ENCODE results near the gene ITIH5.
"Not testable (repeated sequence)": the region's sequence is repeated elsewhere in the genome, so short reads cannot be mapped to it uniquely, and the experiment has no call there.

The ITIH5 gene

DNA sequence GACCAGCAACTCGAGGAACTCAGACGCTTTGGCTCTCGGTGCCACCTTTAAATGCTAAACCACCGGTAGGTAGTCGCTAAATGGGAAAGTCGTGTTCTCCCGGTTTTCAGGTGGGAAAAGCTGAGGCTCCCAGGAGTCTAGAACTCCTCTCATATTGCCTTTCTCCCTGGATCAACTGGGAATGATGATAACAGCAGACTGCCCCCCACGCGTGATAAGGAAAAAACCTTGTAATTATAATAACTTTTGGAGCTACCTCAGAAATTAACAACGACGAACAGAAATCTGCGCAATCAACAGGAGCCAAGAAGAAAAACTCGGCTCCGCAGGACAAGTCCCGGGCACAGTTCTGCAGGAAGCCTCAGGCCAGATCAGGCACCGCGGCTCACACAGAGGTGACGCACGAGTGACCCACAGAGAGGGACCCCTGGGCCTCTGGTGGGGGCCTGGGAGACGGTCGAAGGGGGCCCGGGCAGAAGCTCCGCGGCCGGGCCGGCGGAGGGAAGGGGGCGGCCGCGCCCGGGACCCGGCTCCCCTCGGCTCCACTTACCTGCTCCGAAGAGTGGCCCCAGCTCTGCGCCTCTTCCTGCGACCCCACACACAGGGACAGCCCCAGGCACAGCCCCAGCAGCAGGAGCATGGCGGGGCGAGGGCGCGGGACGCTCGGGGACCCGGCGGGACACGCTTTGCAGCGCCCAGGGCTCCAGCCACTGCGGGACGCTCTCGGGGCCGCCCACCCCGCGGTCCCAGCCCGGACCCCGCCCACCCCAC is at the start of gene ITIH5:
Gene ITIH5, minus strand, starts transcription at position 714 of the 771 bp plus-strand sequence. Its CDS starts 74 bp downstream, at position 640.
- DNase-seq (ENCODE audit: low spot score) = no peak

DNA sequence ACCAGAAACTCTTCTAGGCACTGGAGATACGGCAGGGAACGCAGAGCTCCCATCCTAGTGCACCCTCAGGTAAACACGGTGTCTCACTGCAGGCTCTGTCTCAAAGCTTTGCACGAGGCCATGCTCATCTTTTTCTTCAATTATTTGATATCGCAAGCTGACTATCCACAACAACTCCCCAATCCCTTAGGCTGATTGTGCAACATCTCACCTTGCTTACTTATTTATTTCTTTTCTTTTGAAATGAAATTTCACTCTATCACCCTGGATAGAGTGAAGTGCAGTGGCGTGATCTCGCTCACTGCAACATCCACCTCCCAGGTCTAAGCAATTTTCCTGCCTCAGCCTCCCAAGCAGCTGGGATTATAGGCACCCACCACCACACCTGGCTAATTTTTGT is 48.7 kb upstream of the ITIH5 start:
- DNase-seq (ENCODE audit: low spot score) = no peak

DNA sequence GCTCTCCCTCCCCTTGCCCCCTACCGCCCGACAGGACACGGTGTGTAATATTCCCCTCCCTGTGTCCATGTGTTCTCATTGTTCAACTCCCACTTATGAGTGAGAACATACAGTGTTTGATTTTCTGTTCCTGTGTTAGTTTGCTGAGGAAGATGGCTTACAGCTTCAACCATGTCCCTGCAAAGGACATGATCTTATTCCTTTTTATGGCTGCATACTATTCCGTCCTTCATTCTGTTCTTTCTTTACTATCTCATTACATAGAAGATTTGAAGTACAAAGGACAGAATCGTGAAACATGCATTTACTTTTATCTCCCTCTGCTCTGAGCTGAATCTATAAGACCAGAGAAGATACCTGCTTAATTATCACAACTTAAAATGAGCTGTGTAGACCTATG is 44.3 kb upstream of the ITIH5 start:
- DNase-seq (ENCODE audit: low spot score) = not testable (repeated sequence)

DNA sequence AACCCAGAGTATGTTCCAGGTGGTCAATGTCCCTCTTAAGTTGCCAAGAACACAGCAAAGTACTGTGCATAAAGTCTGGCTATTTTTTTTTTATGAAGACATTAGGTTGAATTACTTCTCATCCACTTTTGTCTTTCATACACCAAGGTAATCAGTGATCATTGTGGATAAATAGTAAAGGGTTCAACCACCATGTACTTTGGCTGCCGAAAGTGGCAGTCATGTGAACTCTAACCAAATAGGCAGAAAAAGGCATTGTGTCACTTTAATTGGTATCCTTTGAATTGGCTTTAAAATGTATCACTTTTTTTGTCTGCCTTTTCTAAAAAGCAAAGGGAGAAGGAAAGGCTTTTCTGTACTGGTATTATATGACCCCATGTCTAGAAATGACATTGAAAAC is 43.7 kb upstream of the ITIH5 start:
- DNase-seq (ENCODE audit: low spot score) = no peak

DNA sequence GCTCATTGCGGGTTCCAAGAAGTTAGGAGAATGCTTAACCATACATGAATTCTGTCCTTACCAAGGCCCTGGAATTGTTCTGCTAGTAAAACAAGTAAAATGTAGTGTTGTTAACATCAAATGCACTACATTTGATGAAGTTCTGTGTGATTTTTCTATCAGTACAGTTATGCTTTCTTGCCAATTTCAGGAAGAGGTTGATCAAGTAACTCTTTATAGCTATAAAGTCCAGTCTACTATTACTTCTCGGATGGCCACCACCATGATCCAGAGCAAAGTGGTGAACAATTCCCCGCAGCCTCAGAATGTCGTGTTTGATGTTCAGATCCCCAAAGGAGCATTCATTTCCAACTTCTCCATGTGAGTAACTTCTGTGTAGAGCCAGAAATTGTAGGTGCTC is 42.1 kb upstream of the ITIH5 start:
- DNase-seq (ENCODE audit: low spot score) = no peak

DNA sequence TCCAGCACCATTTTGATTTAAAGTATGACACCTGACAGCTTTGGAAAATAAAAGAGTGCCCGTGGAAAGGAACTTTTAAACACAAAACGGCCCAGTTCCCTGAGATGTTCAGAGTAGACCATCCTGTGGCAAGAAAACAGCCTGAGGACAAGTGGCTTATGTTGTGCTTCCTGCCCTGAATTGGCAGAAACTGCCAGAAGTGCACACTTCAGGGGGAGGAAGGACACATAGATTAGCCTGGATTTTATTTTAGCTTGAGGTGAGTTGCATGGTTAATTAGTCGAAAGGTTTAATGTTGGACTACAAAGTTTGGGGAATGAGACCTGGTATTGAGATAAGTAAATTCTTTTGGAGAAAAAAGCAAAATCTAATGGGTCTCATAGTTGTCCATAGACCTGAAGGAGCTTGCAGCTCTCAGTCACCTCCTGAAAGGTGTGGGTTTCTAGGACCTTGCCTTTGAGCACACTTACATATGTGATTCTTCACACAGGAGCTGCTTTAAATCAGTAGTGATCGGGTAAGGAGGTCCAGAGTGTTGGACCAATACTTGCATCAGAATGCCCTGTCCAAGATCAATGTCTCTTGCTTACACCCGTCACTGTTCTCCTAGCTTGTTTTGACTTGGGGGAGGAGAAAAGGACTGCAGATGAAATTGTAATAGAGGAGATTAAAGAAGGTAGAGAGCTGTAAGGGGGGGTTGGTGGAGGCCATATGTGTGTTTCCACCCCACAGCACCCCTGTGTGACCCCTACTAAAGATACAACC is 41.3 kb upstream of the ITIH5 start:
- no peak for DNase-seq (ENCODE audit: low spot score)

DNA sequence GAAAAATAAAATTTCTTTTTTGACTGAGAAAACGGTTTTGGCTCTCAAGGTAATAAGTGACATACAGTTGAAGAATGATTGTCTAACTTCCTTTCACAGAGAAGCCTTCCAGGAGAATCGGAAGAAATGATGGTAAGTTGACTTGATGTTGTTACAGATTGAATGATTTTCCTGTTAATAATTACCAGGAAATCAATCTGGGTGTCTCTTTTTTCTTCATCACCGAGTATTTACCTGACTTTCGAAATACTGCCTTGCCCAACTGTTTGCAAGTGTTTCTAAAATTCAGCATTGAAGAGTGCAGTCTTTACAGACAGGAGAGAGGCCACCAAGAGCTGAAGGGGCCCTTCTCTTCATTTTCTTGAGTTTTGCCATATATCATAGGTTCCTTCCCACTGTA is 40.3 kb upstream of the ITIH5 start:
- DNase-seq (ENCODE audit: low spot score) = no peak

DNA sequence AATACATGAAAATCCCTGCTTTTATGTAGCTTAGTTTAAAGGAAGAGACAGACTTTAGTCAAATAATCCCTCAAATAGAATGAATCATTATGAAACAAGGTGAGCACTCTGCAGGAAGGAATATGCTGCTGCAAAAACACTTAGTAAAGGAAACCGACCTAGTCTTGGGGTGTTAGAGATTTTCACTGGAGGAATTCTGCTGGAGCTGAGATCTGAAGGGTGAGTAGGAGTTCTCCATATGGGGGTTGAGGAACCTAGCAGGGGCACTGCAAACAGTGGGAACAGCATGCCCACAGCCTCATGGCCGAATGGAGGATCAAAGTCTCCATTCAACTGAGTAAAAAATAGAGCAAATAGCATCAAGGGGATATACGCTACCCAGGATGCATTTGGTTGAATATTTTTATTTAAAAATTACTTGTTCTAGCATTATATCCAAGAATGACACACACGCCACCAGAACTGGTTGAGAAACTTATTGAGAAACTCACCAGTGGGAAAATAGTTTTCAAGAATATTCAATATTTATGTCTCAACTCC is 39.8 kb upstream of the ITIH5 start:
- DNase-seq (ENCODE audit: low spot score) = no peak

DNA sequence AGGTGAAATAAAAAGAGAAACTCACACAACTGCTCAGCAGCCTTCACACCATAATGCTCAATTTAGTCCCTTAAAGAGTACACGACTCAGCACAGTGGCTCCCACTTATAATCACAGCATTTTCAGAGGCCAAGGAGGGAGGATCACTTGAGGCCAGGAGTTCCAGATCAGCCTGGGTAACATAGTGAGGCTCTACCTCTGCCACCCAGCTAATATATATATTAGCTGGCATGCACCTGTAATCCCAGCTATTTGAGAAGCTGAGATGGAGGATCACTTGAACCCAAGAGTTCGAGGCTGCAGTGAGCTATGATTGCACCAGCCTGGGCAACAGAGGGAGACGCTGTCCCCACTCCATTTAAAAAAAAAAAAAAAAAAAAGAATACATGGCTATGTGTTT is 38.6 kb upstream of the ITIH5 start:
- DNase-seq (ENCODE audit: low spot score) = no peak

DNA sequence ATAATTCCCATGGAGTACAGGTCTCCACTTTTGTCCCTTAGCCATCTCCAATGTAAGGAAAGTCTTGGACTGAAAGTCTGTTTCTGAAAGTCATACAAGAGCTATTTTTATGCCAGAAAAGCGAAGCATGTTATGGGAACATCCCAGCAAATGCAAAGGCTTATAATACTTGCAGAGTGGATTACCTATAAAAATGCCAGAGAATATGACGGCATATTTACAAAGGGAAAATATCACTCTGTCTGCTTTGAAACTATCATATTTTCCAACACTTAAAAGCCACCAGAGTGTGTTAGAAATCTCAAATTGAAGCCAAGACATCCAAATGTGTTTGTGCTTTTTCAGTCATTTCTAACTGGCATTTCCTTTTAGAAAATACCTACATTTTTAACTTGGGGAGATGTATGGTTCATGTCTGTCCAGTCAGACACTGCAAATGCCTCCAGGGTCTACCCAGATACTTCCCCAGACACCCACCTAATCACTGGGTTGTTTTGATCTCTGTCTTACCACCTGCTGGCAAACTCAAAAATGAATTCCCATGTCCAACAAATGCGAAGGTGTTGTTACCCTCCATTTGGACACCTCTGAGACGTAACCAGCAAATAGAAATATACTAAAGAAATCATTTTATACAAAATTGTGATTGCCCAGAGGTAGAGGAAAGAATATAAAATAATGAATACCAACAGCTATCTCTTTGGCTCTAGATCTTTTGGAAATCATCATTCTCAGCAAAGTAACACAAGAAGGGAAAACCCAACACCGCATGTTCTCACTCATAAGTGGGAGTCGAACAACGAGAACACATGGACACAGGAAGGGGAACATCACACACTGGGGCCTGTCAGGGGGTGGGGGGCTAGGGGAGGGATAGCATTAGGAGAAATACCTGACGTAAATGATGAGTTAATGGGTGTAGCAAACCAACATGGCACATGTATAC is 37.6 kb upstream of the ITIH5 start:
- DNase-seq (ENCODE audit: low spot score) = no peak

DNA sequence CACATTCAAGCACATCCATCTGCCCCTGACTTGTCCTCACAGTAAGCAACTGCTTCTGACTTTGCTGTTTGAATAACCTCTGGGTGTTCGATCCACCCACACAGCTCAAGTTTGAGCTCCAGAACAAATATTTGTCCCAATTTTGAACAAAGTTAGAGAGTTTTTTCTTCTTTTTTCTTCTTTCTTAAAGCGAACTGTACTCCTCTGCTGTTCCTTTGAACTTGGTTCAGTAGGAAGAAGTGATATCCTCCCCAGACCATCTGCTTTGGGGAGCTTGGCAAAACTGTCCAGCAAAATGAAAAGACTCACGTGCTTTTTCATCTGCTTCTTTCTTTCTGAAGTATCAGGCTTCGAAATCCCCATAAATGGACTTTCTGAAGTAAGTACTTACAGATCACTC is 36.4 kb upstream of the ITIH5 start, which contains the start of gene ITIH2:
Gene ITIH2, plus strand, starts transcription at position 177 of the 400 bp plus-strand sequence. Its CDS starts 119 bp downstream, at position 296.
- no peak for DNase-seq (ENCODE audit: low spot score)

DNA sequence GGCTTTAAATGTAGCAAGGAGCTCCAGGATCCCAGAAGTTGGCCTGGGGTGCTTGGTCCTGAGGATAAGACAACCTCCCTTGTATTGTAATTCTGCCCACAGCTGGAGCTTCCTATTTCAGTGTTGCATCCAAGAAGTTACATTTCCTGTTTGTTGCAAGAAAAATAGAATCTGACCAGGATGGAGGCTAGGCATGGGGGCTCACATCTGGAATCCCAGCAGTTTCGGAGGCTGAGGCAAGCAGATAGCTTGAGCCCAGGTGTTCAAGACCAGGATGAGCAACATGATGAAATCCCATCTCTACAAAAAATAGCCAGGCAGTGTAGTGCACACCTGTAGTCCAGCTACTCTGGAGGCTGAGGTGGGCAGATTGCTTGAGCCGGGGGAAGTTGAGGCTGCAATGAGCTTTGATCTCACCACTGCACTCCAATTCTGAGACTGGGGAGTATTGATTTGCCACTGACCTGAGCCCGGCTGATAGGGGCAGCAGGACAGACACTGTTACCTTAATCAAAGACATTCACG is 35.6 kb upstream of the ITIH5 start:
- DNase-seq (ENCODE audit: low spot score) = no peak

DNA sequence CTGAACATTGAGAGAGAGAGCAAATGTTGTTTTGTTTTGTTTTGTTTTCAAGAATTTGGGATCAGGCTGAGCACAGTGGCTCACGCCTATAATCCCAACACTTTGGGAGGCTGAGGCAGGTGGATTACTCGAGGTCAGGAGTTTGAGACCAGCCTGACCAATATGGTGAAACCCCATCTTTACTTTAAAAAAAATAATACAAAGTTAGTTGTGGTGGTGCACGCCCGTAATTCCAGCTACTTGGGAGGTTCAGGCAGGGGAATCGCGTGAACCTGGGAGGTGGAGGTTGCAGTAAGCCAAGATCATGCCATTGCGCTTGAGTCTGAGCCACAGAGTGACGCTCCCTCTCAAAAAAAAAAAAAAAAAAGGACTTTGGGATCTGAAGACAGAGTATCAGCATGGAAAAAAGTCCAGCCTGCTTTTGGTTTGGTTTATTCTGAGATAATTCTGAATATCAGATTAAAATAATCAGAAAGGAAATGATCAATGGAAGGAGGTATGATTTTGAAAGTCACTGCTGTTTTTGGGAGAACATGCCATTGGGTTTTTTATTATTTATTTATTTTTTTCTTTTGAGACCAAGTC is 34.5 kb upstream of the ITIH5 start:
- DNase-seq (ENCODE audit: low spot score) = no peak

DNA sequence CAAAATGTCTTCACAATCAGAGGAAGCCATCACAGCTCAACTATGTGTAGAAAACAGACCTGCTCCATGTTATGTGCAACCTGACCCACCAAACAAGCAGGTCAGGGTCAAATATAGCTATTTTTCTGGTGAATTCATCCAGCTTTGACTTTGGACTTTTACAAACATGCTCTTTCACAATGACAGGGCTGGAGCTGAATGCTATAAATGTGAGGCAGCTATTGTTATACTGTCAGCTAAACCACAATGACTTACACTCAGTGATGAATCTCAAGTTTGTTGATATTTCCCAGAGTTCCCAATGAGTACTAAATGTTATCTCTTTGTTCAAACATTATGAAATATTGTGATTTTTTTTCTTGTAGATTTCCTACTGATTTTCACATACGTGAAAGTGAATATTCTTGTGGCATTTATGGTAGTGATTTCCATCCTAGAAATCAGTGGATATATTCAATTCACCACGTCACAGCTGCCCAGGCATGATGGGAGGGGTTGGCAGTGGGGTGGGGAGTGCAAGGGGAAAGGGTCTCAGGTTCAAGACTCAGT is 33.9 kb upstream of the ITIH5 start:
- peak; percentile 7 for DNase-seq (ENCODE audit: low spot score)

DNA sequence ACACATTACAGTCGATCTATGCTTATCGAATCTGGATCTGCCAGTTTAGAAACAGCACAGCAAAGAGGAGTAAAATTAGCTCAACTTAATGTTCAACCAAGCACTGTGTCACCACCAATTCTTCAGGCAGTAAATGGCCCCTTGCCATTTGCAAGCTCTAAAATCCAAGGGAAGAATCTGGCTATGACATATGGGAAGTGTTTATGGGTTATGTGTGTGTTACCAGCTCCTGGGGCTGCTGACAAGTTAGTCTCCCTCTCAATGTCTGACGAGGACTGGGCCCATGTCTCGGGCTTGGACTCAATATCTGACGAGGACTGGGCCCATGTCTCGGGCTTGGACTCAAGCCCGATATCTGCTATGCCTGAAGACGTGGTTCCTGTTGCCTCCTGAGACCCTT is 30.7 kb upstream of the ITIH5 start:
- DNase-seq (ENCODE audit: low spot score) = no peak

DNA sequence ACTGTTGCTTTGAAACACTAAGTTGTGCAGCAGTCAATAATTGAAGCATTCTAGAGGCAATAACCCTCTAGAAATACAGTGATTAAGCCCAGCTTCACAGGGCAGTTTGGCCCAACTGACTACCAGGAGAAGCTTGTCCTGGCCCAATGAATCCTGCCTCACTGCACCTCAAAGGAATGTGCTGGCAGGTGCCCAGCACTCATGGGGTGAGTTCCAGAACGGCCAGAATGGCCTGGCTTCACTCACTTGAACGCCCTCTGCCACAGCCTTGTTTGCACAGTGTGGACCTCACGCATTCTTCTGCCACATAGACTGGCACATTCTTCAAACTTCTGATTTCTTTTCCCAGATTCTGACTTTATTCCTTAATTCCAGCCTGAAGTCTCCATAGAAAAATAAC is 29.8 kb upstream of the ITIH5 start:
- no peak for DNase-seq (ENCODE audit: low spot score)

DNA sequence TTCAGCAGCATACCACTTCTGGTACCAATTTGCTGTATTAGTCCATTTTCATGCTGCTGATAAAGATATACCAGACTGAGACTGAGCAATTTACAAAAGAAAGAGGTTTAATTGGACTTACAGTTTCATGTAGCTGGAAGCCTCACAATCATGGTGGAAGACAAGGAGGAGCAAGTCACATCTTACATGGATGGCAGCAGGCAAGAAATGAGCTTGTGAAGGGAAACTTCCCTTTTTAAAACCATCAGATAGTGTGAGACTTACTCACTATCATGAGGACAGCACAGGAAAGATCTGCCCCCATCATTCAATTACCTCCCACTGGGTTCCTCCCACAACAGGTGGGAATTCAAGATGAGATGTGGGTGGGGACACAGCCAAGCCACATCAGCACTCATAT is 26.4 kb upstream of the ITIH5 start:
- not testable (repeated sequence) for DNase-seq (ENCODE audit: low spot score)

DNA sequence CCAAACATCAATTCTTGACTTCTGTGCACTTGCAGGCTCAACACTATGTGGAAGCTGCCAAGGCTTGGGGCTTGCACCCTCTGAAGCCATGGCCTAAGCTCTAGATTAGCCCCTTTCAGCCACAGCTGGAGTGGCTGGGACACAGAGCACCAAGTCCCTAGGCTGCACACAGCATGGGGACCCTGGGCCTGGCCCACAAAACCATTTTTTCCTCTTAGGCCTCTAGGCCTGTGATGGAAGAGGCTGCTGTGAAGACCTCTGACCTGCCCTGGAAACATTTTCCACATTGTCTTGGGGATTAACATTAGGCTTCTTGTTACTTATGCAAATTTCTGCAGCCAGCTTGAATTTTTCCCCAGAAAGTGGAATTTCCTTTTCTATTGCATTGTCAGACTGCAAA is 25.6 kb upstream of the ITIH5 start:
- not testable (repeated sequence) for DNase-seq (ENCODE audit: low spot score)

DNA sequence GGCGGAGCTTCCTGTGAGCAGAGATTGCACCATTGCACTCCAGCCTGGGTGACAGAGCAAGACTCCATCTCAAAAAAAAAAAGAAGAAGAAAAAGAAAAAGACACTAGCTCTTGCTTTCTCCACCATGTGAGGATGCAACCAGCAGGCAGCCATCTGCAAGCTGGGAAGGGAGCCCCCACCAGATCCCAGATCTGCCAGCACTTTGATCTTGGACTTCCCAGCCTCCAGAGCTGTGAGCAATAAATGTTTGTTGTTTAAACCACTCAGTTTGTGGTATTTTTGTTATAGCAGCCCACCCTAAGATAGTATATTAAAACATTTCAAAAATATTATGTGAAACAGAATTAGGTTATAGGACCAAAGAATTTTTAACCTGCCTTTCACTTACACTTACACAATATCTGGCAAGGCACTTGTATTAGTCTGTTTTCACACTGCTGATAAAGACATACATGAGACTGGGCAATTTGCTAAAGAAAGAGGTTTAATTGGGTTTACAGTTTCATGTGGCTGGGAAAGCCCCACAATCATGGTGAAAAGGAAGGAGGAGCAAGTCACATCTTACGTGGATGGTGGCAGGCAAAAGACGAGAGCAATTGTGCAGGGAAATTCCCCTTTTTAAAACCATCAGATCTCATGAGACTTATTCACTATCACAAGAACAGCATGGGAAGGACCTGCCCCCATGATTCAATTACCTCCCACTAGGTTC is 24.3 kb upstream of the ITIH5 start:
- not testable (repeated sequence) for DNase-seq (ENCODE audit: low spot score)

DNA sequence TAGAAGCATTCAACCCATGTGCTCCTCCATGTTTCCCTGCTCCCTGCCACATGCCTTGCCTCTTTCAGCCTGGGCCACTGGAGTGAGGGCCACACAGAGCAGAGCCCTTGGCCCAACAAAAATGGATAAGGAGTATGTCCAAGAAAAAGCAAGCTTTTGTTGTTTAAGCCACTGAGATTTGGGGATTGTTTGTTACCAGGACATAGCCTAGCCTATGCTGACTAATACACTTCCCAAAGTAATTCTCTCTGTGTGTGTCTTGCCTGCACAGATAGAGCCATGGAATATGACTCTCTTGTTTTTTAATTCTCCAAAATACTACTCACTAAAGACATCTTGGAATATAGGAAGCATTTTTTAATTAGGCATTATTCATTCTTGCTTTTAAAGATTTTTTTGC is 22.8 kb upstream of the ITIH5 start:
- no peak for DNase-seq (ENCODE audit: low spot score)
